Neural cell (in vitro differentiated cells): ENCODE data around the gene TRIM58. TPM values are rescaled to one million over a fixed set of nuclear protein-coding genes. Genes with fewer than 3 reads are reported as not detected.

Source experiments
- H2AFZ ChIP-seq: fragments of 200-600, 300-800 bp; sonication (generic), shearing (Covaris generic); 2 replicates; pipeline ENCODE4 v1.6.0; 2014; ENCODE audit warnings: low read depth, mild to moderate bottlenecking, antibody characterized with exemption, low read length, moderate library complexity
- H3F3A ChIP-seq: fragments of 200-600 bp; shearing (Covaris generic); 2 replicates; pipeline ENCODE4 v1.6.1; 2016; ENCODE audit warnings: mild to moderate bottlenecking, moderate library complexity, mixed read lengths, antibody characterized with exemption, low read length; ENCODE audit not compliant: insufficient read depth, poor library complexity, severe bottlenecking
- H3K27ac ChIP-seq: fragments of 200-600, 300-800 bp; sonication (generic), shearing (Covaris generic); 2 replicates; pipeline ENCODE4 v1.5.1; 2014; ENCODE audit warnings: mild to moderate bottlenecking, low read length, moderate library complexity
- H3K27me3 ChIP-seq: fragments of 300-800, 200-600 bp; sonication (generic), shearing (Covaris generic); 2 replicates; pipeline ENCODE4 v1.6.0; 2014; ENCODE audit warnings: mild to moderate bottlenecking, low read depth, low read length, moderate library complexity; ENCODE audit not compliant: insufficient read depth
- H3K36me3 ChIP-seq: fragments of 300-800, 200-600 bp; sonication (generic), shearing (Covaris generic); 2 replicates; pipeline ENCODE4 v1.5.1; 2014; ENCODE audit warnings: mild to moderate bottlenecking, antibody characterized with exemption, low read length, moderate library complexity; ENCODE audit not compliant: insufficient read depth
- H3K4me2 ChIP-seq: fragments of 300-800, 200-600 bp; sonication (generic), shearing (Covaris generic); 2 replicates; pipeline ENCODE4 v1.6.0; 2014; ENCODE audit warnings: mild to moderate bottlenecking, low read length
- H3K4me3 ChIP-seq: fragments of 300-800, 200-600 bp; sonication (generic), shearing (Covaris generic); 2 replicates; pipeline ENCODE4 v1.5.1; 2014; ENCODE audit warnings: mild to moderate bottlenecking, low read length, moderate library complexity
- H3K79me2 ChIP-seq: fragments of 200-600 bp; shearing (Covaris generic); replicated peaks from 2 replicates; pipeline ENCODE4 v1.6.0; 2014; ENCODE audit warnings: mild to moderate bottlenecking, low read length, moderate library complexity; ENCODE audit not compliant: insufficient read depth
- H3K9ac ChIP-seq: fragments of 300-800, 200-600 bp; sonication (generic), shearing (Covaris generic); 2 replicates; pipeline ENCODE4 v1.6.1; 2016; ENCODE audit warnings: mild to moderate bottlenecking, low read length, mixed read lengths
- H3K9me2 ChIP-seq: fragments of 200-600 bp; shearing (Covaris generic); 2 replicates; pipeline ENCODE4 v1.6.1; 2016; ENCODE audit warnings: mild to moderate bottlenecking, low read length, mixed read lengths; ENCODE audit not compliant: insufficient read depth
- H3K9me3 ChIP-seq: fragments of 200-600, 300-800 bp; sonication (generic), shearing (Covaris generic); 2 replicates; pipeline ENCODE4 v1.6.1; 2016; ENCODE audit warnings: mild to moderate bottlenecking, mixed run types, low read length, moderate library complexity, mixed read lengths
- H4K20me1 ChIP-seq: fragments of 200-600 bp; shearing (Covaris generic); 2 replicates; pipeline ENCODE4 v1.6.1; 2016; ENCODE audit warnings: mild to moderate bottlenecking, mixed run types; ENCODE audit not compliant: insufficient read depth
- CTCF ChIP-seq: fragments of 450-650 bp; IDR thresholded peaks from 2 replicates; pipeline ENCODE4 v1.5.1; 2014; ENCODE audit warnings: antibody characterized with exemption, mild to moderate bottlenecking, moderate library complexity; ENCODE audit not compliant: poor library complexity, severe bottlenecking
- EP300 ChIP-seq: fragments of 450-650 bp; conservative IDR thresholded peaks from 2 replicates; pipeline ENCODE4 v1.6.1; 2014; ENCODE audit warnings: antibody characterized with exemption, mild to moderate bottlenecking, moderate library complexity; ENCODE audit not compliant: poor library complexity, severe bottlenecking
- EZH2 ChIP-seq: fragments of 200-600, 300-800 bp; shearing (Covaris generic), sonication (generic); IDR thresholded peaks from 2 replicates; pipeline ENCODE4 v1.6.1; 2014; ENCODE audit warnings: antibody characterized with exemption, low read length, borderline replicate concordance, mild to moderate bottlenecking; ENCODE audit not compliant: insufficient read depth, poor library complexity, severe bottlenecking
- MXI1 ChIP-seq: fragments of 450-650 bp; conservative IDR thresholded peaks from 2 replicates; pipeline ENCODE4 v1.6.1; 2014; ENCODE audit warnings: antibody characterized with exemption, mild to moderate bottlenecking; ENCODE audit not compliant: poor library complexity, severe bottlenecking
- POLR2AphosphoS5 ChIP-seq: IDR thresholded peaks from 2 replicates; pipeline ENCODE4 v1.6.1; 2012
- RAD21 ChIP-seq: fragments of 450-650 bp; conservative IDR thresholded peaks from 2 replicates; pipeline ENCODE4 v1.6.1; 2014; ENCODE audit warnings: antibody characterized with exemption, mild to moderate bottlenecking, moderate library complexity
- REST ChIP-seq: IDR thresholded peaks from 2 replicates; pipeline ENCODE4 v1.6.1; 2012; ENCODE audit warnings: borderline replicate concordance
- SMC3 ChIP-seq: fragments of 450-650 bp; conservative IDR thresholded peaks from 2 replicates; pipeline ENCODE4 v1.6.1; 2014; ENCODE audit warnings: antibody characterized with exemption, mild to moderate bottlenecking, moderate library complexity; ENCODE audit not compliant: poor library complexity
- TAF1 ChIP-seq: IDR thresholded peaks from 2 replicates; pipeline ENCODE4 v1.6.1; 2012; ENCODE audit warnings: low read depth
- polyA plus RNA-seq: library from polyadenylated mRNA; depleted of rRNA; stranded (reverse); fragments of >200 nt; gene quantifications from 2 replicates; pipeline ENCODE4 v1.2.3, GENCODE V29; 2014

TRIM58 gene
- polyA plus RNA-seq, 1 donor from 2014 or later, result 0.12 TPM

- no peaks in the 10 kb centered on the region for H3K27me3 ChIP-seq
- H3K9me3 ChIP-seq, result no peaks in the 10 kb centered on the region
- no peak overlapping the region for H3K27ac ChIP-seq
- no peaks in the 10 kb centered on the region for H3K79me2 ChIP-seq
- no peak for TF ChIP-seq SMC3
- no peak for TF ChIP-seq REST
- no peak for TF ChIP-seq POLR2AphosphoS5
- TF ChIP-seq TAF1, result no peak
- no peak for TF ChIP-seq CTCF
- no peak for TF ChIP-seq RAD21
- no peak overlapping the region for H3K4me2 ChIP-seq
- no peaks in the 10 kb centered on the region for H3K9me2 ChIP-seq
- H2AFZ ChIP-seq, result no peak overlapping the region
- H3K36me3 ChIP-seq, result no peaks in the 10 kb centered on the region
- no peaks in the 10 kb centered on the region for H3F3A ChIP-seq
- H4K20me1 ChIP-seq, result no peaks in the 10 kb centered on the region
- no peak overlapping the region for H3K9ac ChIP-seq
- no peak overlapping the region for H3K4me3 ChIP-seq
Observed at GRCh38 chr1:247884797-247885413, 27.9 kb downstream of the TRIM58 start.

GRCh38 chr1:247895163-247895637, 38.2 kb downstream of the TRIM58 start, which contains the start of gene OR2W3:
Gene OR2W3, plus strand, starts transcription at chr1:247895587. Its CDS starts 0 bp downstream, at chr1:247895587.
- no peak within 1 kb of the TSS for H3K27ac ChIP-seq
- H3K36me3 ChIP-seq, result no peaks in the 10 kb centered on the region
- H3K27me3 ChIP-seq, result no peaks in the 10 kb centered on the region
- no peak within 1 kb of the TSS for H3K4me3 ChIP-seq
- H4K20me1 ChIP-seq, result no peaks in the 10 kb centered on the region
- H3F3A ChIP-seq, result no peaks in the 10 kb centered on the region
- TF ChIP-seq TAF1 (no peak), POLR2AphosphoS5 (no peak), REST (no peak), RAD21 (no peak), MXI1 (no peak), EP300 (no peak), CTCF (no peak), EZH2 (no peak), SMC3 (no peak)
- no peaks in the 10 kb centered on the region for H3K9me3 ChIP-seq
- no peak within 1 kb of the TSS for H2AFZ ChIP-seq
- no peaks in the 10 kb centered on the region for H3K9me2 ChIP-seq
- no peak within 1 kb of the TSS for H3K4me2 ChIP-seq
- H3K9ac ChIP-seq, result no peak within 1 kb of the TSS
- H3K79me2 ChIP-seq, result no peaks in the 10 kb centered on the region
